Gastrocnemius medialis (tissue), 4 donors: Measurements from ENCODE around the gene DHRS4.

Source experiments
- CTCF ChIP-seq, 5 experiments: fragments of 450-650 bp in 3 of 5; fragments of 200-600 bp in 2 of 5; sonication (generic) in 2 of 5; IDR thresholded peaks in 4 of 5; conservative IDR thresholded peaks in 1 of 5; 1 replicate in 4 of 5; 2 replicates in 1 of 5; pipeline ENCODE4 v1.5.1; 2016 to 2019; ENCODE audit warnings: antibody characterized with exemption in 5 of 5, mild to moderate bottlenecking in 3 of 5, moderate library complexity in 3 of 5
- POLR2A ChIP-seq, 2 donors: fragments of 450-650 bp; IDR thresholded peaks; one replicate each; pipeline ENCODE4 v1.6.1; 2017; ENCODE audit warnings: antibody characterized with exemption in 2 of 2, mild to moderate bottlenecking in 2 of 2, moderate library complexity in 2 of 2

- TF ChIP-seq CTCF (IDR thresholded peaks at IDR 0.05 in 4 of 5, conservative IDR thresholded peaks at IDR 0.05 in 1 of 5): no peak
- no peak for TF ChIP-seq POLR2A (IDR thresholded peaks at IDR 0.05)
Measured at GRCh38 chr14:23933108-23933741, 20.3 kb upstream of the DHRS4 start.
